ENCODE measurements around the gene PDCD4. TPM values are rescaled to one million over a fixed set of nuclear protein-coding genes. Genes with fewer than 3 reads are reported as not detected.

PDCD4 gene
- total and polyA plus RNA-seq, 2 of the 13 experiments (the other 11 are each of a cell fraction or from before 2014, with no cell fraction given) = 22.8 to 56.2 TPM

- POLR2A ChIA-PET = interaction anchor here (1.0 to 2.5 kb wide), 4 partner anchors 10 to 85 kb away, joined by 3 to 7 read pairs (median 6); partner anchors contain the start of gene PDCD4
- no peak overlapping the region for H2AFZ ChIP-seq (ENCODE audit: low read length)
- TF ChIP-seq EP300 (IDR thresholded peaks at IDR 0.05; ENCODE audit: low read depth in 2 of 2, low read length in 2 of 2) (peak in 1 of 2 experiments; percentile 36; a peak in 1 of 4 replicates), EP300 (CRISPR knock-in tag; IDR thresholded peaks at IDR 0.05; ENCODE audit: borderline replicate concordance) (no peak), HNF1B (CRISPR knock-in tag; IDR thresholded peaks at IDR 0.05) (0 out of 2 replicates have a peak, but pooled peaks have one; percentile 28), ZNF770 (CRISPR knock-in tag; IDR thresholded peaks at IDR 0.05) (0 out of 2 replicates have a peak, but pooled peaks have one; percentile 16), GFI1 (CRISPR knock-in tag; IDR thresholded peaks at IDR 0.05; ENCODE audit: borderline replicate concordance) (0 out of 2 replicates have a peak, but pooled peaks have one; percentile 16), CHD4 (IDR thresholded peaks at IDR 0.05; ENCODE audit: borderline replicate concordance, low read length) (no peak), PPARG (CRISPR knock-in tag; conservative IDR thresholded peaks at IDR 0.05) (0 out of 2 replicates have a peak, but pooled peaks have one; percentile 13), NR2F6 (IDR thresholded peaks at IDR 0.05) (peak; percentile 46; the same call in 1 of the 2 replicates), NR2F6 (CRISPR knock-in tag; IDR thresholded peaks at IDR 0.05) (0 out of 2 replicates have a peak, but pooled peaks have one; percentile 26), HDAC1 (CRISPR knock-in tag; IDR thresholded peaks at IDR 0.05) (0 out of 2 replicates have a peak, but pooled peaks have one; percentile 16), ZFP91 (CRISPR knock-in tag; IDR thresholded peaks at IDR 0.05; ENCODE audit: borderline replicate concordance) (0 out of 2 replicates have a peak, but pooled peaks have one; percentile 38), ZNF687 (CRISPR knock-in tag; IDR thresholded peaks at IDR 0.05) (peak; percentile 70), SKI (IDR thresholded peaks at IDR 0.05; ENCODE audit: partially characterized antibody) (no peak)
These were observed 38.3 kb upstream of the PDCD4 start for GRCh38 chr10:110833234-110833940.

More at GRCh38 chr10:110833234-110833940, 38.3 kb upstream of the PDCD4 start:
- DNase-seq (ENCODE audit: low spot score) = peak; percentile 62
- peak overlapping the region; percentile 75 for H3K4me2 ChIP-seq (ENCODE audit: low read depth, low read length)
- no peaks in the 10 kb centered on the region for H4K20me1 ChIP-seq (ENCODE audit: insufficient read depth, low read length)
- H3K27ac ChIP-seq (ENCODE audit: extremely low read length, insufficient read depth, low read length) = peak overlapping the region; percentile 33
- BruUV-seq (replicated peaks) = no TSS peak
- no peaks in the 10 kb centered on the region for H3K9me3 ChIP-seq (ENCODE audit: low read length)
- 56% methylated on average over 10 of the region's 13 CpGs for WGBS (ENCODE audit: low lambda C conversion rate)
- intact Hi-C loops (cut with micrococcal nuclease; ENCODE audit: unreplicated experiment) (loop anchor here (5.0 kb wide), 1 partner anchor 39 kb away; the partner anchor contains the start of gene PDCD4), in situ Hi-C loops (cut with HindIII; ENCODE audit: extremely low pct_ligation_motif_present, low pct_unique_long_range_greater_than_20kb) (no loop called here)
- peak; percentile 82 for FAIRE-seq
- H3K79me2 ChIP-seq (ENCODE audit: insufficient read depth, low read length) = no peaks in the 10 kb centered on the region
- peak overlapping the region; percentile 43 to 62 (median 44) for H3K4me3 ChIP-seq (replicated peaks in 1 of 3; ENCODE audit: insufficient read depth in 1 of 3, low read depth in 2 of 3, low read length in 3 of 3)
- CTCF ChIA-PET (ENCODE audit: low intra/inter-chr PET ratio, low total read pairs) = no interaction called here
- no peaks in the 10 kb centered on the region; a peak in 2 of 5 replicates for H3K27me3 ChIP-seq (ENCODE audit: control insufficient read depth in 1 of 2, insufficient read depth in 2 of 2, low read length in 2 of 2)
- ATAC-seq = peak; percentile 81
- H3K36me3 ChIP-seq (replicated peaks in 1 of 2; ENCODE audit: control insufficient read depth in 1 of 2, insufficient read depth in 2 of 2, low read length in 2 of 2) = no peaks in the 10 kb centered on the region
- peaks cover 90% of the 10 kb centered on the region for H3K4me1 ChIP-seq (ENCODE audit: insufficient read depth, low read length)
- H3K9ac ChIP-seq (ENCODE audit: insufficient read depth, low read depth, low read length) = peak overlapping the region; percentile 52
